NCI-H2171 (cell line): Measurements from ENCODE around the gene DPP6.

Experiments used
- DNase-seq: peaks from one replicate; lab custom pipeline; 2025; lab: John Stamatoyannopoulos, UW

The DPP6 gene

DNA sequence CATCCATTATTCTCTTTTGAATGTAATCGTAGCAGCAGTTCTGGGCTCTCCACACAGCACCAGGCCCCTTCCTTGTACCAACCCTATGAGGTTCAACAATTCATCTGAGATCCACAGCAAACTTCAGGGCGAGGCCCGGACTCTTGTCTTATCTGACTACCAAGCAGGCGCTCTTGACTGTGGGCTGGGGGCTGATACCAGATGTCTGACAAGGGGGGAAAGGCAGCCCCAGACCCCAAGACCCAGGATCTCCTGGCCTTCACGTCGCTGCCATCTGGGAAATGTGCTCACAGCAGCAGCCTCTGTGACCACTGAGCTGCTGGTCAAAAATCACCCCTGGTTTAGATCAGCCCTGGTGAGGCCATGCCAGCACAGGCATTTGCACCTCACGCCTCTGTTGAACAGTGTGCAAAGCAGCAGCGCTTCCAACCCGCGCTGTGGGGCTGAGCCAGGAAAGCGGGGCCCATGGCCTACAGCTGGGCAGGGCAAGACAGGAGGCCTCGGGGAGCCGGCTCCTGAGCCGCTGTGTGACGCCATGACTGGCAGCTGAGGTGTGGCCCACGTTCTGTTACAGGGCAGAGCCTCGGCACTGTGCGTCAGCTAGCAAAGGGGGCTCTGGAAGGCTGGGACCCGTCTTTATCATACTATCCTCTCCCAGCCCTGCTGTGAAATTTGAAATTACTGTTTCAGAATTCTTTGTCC, 806.8 kb downstream of the DPP6 start:
- no peak for DNase-seq

DNA sequence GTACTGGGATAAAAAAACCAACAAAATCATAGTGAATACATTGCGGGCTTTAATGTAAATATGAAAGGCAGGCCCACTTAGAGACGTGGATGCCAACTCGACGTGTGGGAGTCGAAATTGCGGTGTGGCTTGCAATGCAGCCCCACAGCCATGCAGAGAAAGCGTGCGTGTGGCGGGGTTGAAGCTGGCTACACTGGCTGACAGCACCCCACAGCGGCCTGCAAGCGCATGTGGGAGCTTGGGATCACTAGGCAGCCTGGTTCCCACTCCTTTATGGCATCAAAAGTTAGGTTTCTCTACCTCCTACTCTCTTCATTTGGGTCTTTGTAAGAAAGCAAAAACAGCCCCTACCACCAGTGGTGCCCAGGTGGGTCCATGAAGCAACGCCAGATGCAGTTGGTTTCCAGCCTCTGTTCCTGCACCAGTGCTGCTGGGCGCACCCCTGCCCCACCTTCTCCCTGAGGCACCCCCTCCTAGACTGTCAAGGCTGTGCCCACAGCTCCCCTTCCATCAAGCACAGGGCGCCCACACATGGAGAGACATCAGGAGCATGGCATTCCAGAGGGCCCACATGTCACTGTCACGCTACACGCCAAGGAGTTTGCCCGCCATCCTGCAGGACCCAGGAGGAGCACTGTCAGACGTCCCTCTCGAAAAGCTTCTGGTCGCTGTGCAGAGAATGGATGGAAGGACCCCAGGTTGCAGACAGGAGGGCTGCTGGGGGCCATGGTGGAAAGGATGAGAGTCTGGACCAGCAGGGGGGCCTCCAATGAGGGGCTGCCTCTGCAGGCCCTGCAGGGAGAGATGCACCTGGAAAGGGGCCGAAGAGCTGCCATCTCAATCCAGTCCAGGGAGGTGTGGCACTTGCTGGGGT, 807.8 kb downstream of the DPP6 start:
- DNase-seq: no peak

DNA sequence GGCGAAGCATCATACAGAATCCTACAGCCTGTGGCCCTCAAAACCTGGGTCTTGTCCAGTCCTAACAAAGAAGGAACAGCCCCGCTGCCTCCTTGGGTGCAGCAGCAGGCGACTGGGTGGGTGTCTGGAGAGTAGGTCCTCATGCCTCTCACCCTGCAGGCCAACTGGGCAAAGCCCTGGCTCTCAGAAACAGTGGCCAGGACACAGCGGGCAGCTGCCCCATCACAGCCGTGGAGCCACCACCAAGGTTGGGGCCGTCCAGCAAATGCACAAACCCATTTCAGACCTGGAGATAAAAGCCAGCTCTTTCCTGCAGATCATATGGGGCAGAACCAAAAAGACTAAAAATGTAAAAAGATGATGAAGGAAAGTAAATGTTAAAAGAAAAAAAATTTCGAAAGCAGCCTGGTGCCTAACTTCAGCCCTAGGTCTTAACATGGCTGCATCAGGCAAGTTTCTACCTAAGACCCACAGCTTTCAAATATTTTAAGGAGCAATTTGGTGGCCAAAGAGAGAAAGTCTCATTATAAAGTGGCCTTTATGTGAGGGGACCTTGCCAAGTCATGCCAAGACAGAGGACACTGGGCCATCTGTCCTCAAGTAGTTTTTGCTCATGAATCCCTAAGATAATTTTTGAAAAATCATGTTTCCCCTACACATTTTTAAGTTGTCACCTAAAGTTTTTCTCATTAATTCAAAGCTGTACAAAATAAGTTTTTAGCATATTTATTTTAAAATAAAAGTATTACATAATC, 808.6 kb downstream of the DPP6 start:
- no peak for DNase-seq

DNA sequence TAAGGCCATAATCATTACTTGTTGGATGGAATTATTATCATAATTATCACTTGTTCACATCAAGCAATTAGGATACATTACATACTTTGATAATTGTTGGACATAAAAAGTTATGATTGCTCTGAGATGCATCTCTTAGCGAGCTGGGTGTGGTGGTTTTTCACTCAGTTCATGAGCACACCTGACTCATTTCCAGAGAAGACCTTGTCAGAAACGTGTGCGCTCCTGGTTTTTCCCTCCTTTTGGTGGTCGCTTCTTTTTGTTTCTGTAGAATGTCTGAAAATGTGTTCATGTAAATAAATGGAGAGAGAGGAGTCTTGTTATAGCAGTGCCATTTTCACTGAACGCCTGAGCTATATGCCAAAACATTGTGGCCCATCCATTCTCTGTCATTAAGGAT, 809.4 kb downstream of the DPP6 start:
- DNase-seq: no peak

DNA sequence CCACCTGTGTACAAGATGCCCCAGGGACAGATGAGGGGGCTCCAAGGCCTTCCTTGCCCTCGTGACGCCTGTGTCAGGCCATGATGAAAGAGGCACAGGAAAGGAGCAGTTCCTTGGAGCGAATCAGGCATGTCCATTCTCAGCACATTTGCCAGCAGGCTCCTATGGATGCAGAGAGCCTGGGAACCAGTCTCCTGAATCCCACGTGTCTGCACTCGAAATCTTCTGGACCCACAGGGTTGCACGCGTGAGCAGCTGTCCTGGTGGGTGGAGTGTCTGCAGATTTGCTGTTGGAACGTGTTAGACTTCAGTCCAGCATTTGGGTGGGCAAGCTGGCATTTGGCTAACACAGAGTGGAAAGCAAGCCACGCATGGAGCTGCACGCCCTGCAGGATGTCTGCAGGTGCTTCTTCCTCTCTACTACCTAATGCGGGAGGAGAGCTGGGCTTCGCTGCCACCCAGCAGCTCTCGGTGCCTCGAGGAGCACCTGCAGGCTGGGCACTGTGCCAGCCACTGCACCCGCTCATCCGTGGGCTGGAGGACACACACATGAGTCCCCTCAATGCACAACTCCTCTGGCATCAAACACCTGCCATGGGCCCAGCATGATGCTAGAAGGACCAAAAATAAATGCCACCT, 810.1 kb downstream of the DPP6 start:
- no peak for DNase-seq

DNA sequence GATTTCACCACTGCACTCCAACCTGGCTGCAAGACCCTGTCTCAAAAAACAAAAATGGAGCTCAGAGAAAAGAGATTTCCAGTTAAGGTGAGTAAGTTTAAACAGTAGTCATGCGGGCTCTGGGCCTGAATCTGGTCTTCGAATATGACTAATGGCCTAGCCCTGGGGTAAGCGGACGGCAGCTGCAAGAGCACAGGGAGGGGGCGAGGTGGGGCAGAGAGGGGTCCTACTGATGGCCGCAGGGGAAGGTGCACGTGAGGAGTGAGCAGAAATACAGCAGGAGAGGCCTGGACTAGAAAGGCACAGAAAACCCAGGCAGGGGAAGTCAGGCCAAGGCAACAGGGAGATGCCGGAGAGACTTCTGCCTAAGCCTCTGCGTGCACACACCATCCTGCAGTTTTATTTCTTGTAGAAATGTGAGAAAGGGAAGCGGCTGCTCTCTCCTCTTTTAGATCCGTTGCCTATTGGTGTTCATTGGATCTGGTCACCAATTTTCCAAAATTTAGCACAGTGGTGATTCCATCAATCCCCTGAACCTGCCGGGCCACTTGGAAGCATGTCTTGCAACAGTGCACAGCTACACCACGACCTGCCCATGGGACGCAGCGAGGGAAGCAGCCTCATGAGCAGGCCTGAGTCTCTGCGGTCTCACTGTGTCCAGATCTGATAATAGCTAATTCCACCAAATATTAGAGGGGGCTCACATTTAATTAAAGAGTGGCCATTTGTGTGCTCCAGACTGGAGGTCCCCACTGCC, 811.7 kb downstream of the DPP6 start:
- DNase-seq: no peak

DNA sequence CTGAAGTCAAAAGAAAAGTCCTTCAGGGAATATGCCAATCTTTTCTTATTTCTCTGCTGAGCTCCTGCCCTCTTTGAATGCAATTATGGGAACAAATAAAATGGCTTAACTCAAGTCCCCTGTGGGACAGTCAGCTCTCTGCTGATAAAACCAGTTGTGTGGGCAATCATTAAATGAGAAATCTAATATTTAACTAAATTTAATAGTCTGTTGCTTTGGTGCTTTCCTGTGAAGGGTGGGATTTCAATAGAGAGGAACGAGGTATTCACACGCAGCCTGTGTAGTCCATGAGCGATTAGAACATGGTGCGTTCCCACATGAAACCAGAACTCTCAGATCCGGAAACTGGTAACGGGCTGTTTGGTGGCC, 812.3 kb downstream of the DPP6 start:
- no peak for DNase-seq

DNA sequence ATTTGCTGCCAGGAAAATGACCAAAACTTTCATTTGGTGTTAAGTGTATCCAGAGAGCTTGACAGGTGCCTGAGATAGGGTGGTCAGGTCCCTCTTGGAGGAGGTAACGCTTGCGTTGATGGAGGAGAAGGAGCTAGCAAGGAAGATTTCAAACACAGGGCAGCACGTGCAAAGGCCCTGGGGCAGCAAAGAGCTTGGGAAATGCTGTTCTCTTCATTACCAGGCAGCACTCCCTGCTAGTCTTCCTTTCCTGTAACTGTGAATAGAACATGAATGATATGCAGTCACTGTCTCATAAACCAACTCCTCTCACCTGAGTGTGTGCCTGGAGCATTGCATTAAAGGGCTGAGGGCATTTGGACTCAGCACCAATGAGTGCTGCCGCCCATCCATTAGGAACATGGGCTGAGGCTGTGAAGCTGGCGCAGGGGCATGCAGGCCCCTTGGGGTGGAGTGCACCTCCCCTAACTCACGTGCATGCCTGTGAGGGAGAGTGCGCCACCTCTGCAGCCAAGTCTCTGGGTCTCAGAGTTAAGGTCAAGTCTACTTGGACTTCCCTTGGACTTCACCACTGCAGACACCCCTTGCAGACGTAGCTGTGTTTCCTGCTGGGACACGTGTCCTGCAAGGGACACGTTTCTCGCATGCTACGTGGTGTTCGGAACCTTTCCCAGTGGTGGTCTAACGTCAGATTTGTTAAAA, 813.9 kb downstream of the DPP6 start:
- DNase-seq: no peak

DNA sequence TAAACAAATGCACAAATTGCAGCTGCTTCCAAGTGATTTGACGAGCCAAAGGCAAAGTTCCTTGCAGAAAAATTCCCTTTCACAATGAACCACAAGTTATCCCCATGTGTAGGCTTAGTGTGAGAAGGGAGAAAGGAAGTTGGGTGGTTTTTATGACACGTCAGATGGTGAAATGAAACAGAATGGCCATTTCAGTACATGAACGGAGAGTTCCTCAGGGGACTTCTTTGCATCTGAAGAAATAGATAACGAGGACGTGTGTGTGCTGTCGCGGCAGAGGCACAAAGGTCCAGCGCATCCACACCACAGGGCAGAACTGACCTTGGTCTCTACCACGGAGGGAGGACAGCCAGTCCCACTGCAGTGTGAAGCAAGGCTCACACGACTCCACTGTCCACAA, 814.9 kb downstream of the DPP6 start:
- no peak for DNase-seq

DNA sequence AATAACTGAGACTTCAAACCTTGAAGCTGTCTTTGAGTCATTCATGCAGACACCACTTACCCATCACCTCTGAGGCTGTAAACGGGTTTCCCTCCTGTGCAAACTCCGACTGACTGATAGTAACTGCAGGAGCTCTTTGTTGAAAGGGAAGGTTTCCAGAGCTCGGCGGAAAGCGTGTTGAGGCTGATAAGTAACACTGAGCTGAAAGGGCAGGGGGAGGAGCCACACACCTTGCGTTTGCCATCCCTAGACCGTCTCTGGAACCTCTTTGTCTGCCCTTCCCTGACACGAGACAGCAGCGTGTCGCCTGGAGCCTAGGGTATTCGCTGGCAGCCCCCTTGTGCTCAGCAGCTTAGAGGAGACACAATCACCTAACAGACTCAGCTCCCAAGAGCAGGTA, 816.7 kb downstream of the DPP6 start:
- no peak for DNase-seq

DNA sequence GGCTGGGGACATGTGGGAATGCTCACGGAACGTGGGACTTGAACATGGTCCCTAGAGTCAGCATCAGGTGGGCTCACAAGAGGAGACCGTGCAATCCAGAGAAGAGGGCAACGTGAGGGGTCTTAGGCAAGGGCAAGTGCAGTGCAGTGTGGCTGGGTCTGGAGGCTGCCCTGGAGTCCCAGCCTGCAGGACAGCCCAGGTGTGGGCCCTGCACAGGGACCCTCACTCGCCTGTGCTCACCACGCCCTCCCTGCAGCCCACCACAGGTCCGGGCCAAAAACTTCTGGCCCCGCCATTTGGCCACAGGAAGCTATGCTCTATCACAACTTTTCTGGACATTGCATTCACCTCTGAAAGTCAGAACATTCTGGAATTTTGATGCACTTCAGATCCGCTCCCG, 817.2 kb downstream of the DPP6 start:
- DNase-seq: no peak

DNA sequence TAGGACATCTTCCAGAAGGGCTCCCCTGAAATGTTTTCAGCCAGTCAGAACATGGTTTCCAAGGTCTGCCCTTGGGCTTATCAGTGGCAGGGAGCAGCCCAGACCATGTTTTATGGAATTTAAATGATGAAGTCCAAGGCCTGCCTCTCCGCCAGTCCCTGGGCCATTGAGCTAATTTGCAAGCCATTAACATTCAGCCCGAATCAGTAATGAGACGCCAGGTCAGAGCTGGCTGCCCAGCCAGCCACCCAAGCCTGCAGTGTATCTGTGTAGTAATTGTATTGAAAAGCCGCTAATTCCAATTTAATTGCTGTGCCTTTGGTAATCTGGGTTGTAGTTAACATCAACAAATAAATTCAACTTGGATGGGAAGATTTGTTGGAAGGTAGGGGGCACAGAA, 819.3 kb downstream of the DPP6 start:
- DNase-seq: no peak

DNA sequence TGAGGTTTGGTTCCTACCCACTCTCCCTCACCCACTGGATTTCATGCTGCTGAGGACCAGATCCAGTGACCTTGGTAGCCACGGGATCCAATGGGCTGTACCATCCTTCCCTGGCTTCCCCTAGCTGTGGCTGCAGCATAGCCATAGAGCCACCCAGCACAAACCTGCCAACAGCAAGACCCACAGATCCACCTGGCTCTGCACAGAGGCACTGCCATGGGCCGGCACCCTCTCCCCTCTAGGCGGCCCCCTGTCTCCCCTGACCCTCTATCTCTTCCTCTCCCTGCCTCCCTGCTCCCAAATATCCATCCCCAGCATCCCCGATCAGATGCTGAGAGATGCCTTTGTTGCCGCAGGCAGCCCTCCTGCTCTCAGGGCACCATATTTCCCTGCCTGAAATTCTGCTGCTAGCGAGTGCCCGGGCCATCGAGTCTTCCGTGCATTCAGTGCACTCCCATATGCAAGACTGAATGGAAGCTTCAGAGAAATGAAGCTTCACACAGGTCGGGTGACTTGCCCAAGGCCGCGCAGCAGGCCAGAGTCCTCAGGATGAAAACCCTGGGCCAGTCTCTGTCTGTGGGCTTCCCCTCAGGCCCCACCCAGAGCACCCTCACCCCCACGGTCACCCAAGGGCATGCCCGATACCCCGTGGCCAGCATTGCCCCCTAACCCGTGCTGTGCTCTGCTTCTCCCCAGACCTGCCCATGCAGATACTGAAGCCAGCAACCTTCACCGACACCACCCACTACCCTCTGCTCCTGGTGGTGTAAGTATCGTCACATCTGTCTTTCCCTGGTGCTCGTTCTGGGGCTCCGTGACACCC, 819.9 kb downstream of the DPP6 start:
- no peak for DNase-seq

DNA sequence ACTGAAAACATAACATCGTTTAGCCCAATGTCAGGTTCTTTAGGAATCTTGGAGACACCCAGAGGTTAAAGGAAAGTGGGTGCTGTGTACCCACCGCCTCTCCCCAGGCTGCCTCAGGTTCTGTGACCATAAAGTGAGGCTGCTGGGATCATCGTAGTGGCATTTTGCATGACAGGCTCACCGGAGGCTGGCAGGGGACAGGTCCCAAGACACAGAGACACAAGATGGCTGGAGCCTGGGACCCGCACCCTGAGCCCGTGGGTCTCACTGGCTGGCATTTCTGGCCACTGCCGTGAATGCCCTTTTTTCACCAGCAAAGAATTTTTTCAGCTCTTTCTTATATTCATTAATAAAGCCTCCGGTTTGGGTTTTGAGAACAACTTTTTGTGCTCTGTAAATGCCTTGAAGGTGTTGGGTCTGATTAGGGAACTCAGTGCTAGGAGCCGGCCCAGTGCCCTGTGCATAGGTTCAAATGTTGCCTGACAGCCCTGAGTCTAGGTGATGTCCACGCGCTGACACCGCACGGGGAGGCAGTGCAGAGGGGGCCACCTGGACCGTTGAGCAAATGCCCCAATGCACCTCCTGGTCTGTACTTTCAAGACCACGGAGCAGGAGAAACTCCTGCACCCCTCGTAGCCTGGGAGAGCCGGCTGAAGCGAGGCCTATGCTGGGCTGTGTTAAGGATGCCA, 820.8 kb downstream of the DPP6 start:
- DNase-seq: no peak

DNA sequence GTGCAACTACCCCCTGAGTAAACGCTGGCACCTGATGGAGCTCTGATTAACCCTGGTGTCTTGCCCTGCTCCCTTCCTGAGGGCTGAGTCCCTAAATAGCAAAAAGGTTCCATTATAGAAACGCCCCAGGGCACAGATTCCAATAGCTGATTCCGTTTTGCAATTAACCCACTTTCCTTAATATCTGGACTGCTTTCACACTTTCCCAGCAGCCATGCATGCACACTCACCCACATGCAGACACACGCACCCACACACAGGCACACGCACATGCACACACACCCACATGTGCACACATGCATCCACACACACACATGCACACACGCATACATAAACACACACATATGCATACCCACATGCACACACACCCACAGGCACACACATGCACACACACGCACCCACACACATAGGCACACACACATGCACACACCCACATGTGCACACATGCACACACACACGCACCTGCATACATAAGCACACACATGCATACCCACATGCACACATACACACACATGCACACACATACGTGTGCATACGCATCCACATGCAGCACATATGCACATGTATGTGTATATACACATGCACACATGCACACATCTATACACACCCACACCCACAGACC, 821.4 kb downstream of the DPP6 start:
- DNase-seq: no peak

DNA sequence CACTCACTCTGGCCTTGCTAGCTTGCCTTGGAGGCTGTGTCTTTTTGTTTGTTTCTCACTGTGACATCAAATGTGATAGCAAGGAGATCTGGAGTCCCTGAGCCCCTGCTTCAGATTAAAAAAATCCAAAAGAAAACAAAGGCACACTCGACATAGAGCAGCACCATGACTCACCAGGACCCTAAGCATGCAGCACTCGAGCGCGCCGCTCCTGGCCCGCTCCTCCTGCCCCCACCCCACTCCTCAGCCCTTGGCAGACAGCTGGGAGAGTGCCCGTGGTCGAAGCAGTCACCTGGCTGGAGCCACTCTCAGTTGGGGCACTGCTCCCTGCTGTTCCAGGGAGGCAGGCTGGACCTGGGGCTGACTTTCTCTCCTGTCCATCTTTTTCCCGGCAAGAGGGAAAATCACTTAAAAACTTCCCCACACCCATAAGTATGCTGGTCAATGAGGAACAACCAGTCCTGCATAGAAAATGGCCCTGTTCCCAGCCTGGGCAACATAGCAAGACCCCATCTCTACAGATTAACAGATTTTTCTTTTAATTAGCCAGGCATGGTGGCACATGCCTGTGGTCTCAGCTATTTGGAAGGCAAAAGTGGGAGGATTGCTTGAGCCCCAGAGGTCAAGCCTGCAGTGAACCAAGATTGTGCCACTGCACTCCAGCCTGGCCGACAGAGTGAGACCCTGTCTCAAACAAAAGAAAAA, 822.4 kb downstream of the DPP6 start:
- no peak for DNase-seq

DNA sequence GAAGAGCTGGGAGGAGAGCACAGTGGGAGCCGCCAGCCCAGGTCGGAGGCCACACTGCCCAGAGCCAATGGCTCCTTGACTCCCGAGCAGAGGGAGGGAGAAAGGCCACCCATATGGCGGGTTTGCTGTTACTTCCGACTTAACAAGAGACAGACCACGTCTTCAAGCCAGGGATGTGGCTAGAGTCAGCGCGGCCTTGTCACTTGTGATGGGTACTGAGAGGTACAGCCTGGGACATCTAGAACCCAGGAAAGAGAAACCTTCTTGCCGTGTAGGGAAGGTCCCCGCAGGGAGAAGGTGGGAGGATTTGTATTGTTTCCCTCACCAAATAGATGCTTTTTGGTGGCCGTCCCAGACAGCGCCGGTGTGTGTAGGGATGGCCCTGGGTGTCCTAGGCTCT, 823.1 kb downstream of the DPP6 start:
- DNase-seq: no peak

DNA sequence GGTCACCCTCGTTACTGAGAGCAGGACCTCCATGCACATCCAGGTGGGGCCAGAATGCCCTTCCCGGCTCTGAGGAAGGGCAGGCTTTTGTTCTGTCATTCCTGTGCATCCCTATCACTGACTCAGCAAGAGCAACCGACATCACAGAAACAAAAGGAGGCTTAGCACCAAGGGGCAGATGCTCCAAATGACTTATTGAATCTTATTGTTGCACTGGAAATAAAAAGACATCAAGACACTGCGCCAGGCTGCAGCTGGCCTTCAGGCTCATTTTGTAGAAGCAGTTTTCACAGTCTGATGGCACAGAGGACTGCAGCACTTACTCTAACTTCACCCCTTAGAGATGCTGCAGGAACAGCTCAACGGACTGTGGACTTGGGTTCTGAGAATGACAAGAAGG, 824.3 kb downstream of the DPP6 start:
- no peak for DNase-seq
